Gastroesophageal sphincter (tissue), 4 donors: ENCODE measurements around the gene POLR2F. TPM values are rescaled to one million over a fixed set of nuclear protein-coding genes. Genes with fewer than 3 reads are reported as not detected.

Source experiments
- ATAC-seq: fragments of 150-250 bp; one replicate; pipeline ENCODE4 v1.9.1; 2016; ENCODE audit warnings: mild to moderate bottlenecking, moderate library complexity
- H3K27ac ChIP-seq, 4 donors: fragments of 200-600 bp; sonication (generic) in 3 of 4; 1 replicate in 3 of 4; 2 replicates in 1 of 4; pipeline ENCODE4 v1.5.1; 2016 to 2019
- H3K27me3 ChIP-seq: fragments of 200-600 bp; sonication (generic); one replicate; pipeline ENCODE4 v1.5.1; 2019
- H3K36me3 ChIP-seq, 2 donors: fragments of 200-600 bp; sonication (generic); one replicate each; pipeline ENCODE4 v1.5.1; 2019; ENCODE audit warnings: control low read depth in 1 of 2
- H3K4me1 ChIP-seq, 3 donors: fragments of 200-600 bp; sonication (generic); 1 replicate in 2 of 3; 2 replicates in 1 of 3; pipeline ENCODE4 v1.5.1; 2016 to 2019; ENCODE audit warnings: control low read depth in 2 of 3
- H3K4me3 ChIP-seq, 2 donors: fragments of 200-600 bp; sonication (generic); one replicate each; pipeline ENCODE4 v1.5.1; 2019; ENCODE audit warnings: mild to moderate bottlenecking in 1 of 2, moderate library complexity in 1 of 2
- H3K9me3 ChIP-seq, 3 donors: fragments of 200-600 bp; sonication (generic); one replicate each; pipeline ENCODE4 v1.5.1; 2017 to 2019; ENCODE audit warnings: control low read depth in 2 of 3
- EP300 ChIP-seq: sonication (generic); formaldehyde crosslinking; IDR thresholded peaks from one replicate; pipeline ENCODE4 v1.6.1; 2017; ENCODE audit warnings: antibody characterized with exemption, mild to moderate bottlenecking
- POLR2A ChIP-seq, 2 donors: fragments of 450-650 bp; IDR thresholded peaks; one replicate each; pipeline ENCODE4 v1.6.1; 2017; ENCODE audit warnings: antibody characterized with exemption in 2 of 2, mild to moderate bottlenecking in 2 of 2, moderate library complexity in 1 of 2
- POLR2AphosphoS5 ChIP-seq: sonication (generic); formaldehyde crosslinking; IDR thresholded peaks from one replicate; pipeline ENCODE4 v1.6.1; 2017; ENCODE audit warnings: antibody characterized with exemption
- WGBS, 2 donors: methylation state at CpG; one replicate each; pipeline ENCODE4 v1.1.5; 2018; ENCODE audit warnings: low coverage in 1 of 2; 5-methylcytosine and 5-hydroxymethylcytosine counted together
- total RNA-seq, 4 donors: library from RNA; depleted of rRNA; stranded (reverse); fragments of >200 nt; gene quantifications; one replicate each; pipeline ENCODE4 v1.1.0, GENCODE V29; 2016
- TF ChIP-seq, protein P1 (sequence below), 4 experiments: fragments of 200-600 bp in 2 of 4; fragments of 450-650 bp in 2 of 4; sonication (generic) in 1 of 4; IDR thresholded peaks; one replicate each; pipeline ENCODE4 v1.5.1; 2017 to 2019; ENCODE audit warnings: antibody characterized with exemption in 4 of 4, mild to moderate bottlenecking in 2 of 4, moderate library complexity in 2 of 4

Gene POLR2F
- total RNA-seq, 4 donors from 2014 or later: 41.4 to 79.5 (median 72.0) TPM

- no peaks in the 10 kb centered on the region for H3K9me3 ChIP-seq
- H3K4me1 ChIP-seq: peaks cover 0 to 57% (median 16%) of the 10 kb centered on the region in 3 donors
- H3K36me3 ChIP-seq: peaks cover 0 to 53% of the 10 kb centered on the region in 2 donors
- peak overlapping the region in 3 of 4 donors; percentile 91 to 94 (median 92) for H3K27ac ChIP-seq
- ATAC-seq: no peak
- TF ChIP-seq, protein P1, sequence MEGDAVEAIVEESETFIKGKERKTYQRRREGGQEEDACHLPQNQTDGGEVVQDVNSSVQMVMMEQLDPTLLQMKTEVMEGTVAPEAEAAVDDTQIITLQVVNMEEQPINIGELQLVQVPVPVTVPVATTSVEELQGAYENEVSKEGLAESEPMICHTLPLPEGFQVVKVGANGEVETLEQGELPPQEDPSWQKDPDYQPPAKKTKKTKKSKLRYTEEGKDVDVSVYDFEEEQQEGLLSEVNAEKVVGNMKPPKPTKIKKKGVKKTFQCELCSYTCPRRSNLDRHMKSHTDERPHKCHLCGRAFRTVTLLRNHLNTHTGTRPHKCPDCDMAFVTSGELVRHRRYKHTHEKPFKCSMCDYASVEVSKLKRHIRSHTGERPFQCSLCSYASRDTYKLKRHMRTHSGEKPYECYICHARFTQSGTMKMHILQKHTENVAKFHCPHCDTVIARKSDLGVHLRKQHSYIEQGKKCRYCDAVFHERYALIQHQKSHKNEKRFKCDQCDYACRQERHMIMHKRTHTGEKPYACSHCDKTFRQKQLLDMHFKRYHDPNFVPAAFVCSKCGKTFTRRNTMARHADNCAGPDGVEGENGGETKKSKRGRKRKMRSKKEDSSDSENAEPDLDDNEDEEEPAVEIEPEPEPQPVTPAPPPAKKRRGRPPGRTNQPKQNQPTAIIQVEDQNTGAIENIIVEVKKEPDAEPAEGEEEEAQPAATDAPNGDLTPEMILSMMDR (IDR thresholded peaks at IDR 0.05): no peak
- TF ChIP-seq POLR2AphosphoS5 (no peak), POLR2A (IDR thresholded peaks at IDR 0.05) (no peak), EP300 (no peak)
- no peaks in the 10 kb centered on the region for H3K27me3 ChIP-seq
- 56 to 64% methylated on average over 2 to 3 of the region's 8 CpGs for WGBS, 2 donors
- H3K4me3 ChIP-seq: no peak overlapping the region
Measured at GRCh38 chr22:37912171-37912570, 41.3 kb upstream of the POLR2F start.

DNA sequence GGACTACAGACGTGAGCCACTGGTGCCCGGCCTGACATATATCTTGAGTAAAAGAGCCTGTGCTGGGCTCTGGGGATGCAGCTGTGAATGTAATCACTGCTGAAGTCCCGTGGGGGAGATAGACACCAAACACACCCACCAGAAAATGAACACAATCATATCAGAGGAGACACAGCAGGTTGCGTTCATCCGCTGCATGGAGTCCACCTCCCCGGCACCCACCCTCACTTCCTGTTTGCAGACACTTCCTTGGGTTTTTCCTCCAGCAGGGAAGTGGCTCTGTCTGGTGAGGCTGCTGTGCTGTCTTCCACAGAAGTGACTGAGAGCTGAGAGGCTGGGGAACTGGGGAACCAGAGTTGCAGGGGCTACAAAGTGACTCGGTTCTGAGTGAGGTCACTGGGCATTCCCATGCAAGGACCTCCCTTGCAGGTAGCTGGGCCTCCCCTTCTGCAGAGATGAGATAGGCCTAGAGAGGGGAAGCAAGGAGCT lies 40.2 kb upstream of the POLR2F start:
- no peaks in the 10 kb centered on the region for H3K27me3 ChIP-seq
- H3K36me3 ChIP-seq: peaks cover 0 to 64% of the 10 kb centered on the region in 2 donors
- ATAC-seq: no peak
- WGBS, 2 donors: no CpG with 5 or more reads among the region's 7 CpGs
- no peak for TF ChIP-seq POLR2AphosphoS5
- no peak overlapping the region for H3K4me3 ChIP-seq
- H3K27ac ChIP-seq: peak overlapping the region in 3 of 4 donors; percentile 26 to 94 (median 91)
- H3K9me3 ChIP-seq: no peaks in the 10 kb centered on the region
- peaks cover 0 to 47% (median 16%) of the 10 kb centered on the region in 3 donors for H3K4me1 ChIP-seq

GRCh38 chr22:37916311-37916710 lies 37.2 kb upstream of the POLR2F start:
- H3K4me1 ChIP-seq: peaks cover 0 to 24% (median 4%) of the 10 kb centered on the region in 3 donors

GRCh38 chr22:37917874-37918548 lies 35.5 kb upstream of the POLR2F start:
- TF ChIP-seq EP300: no peak
- TF ChIP-seq POLR2AphosphoS5: no peak
- TF ChIP-seq POLR2A (IDR thresholded peaks at IDR 0.05): no peak
- TF ChIP-seq, protein P1 (IDR thresholded peaks at IDR 0.05): no peak
- WGBS, 2 donors: 60 to 80% methylated on average over 1 of the region's 4 CpGs
- peaks cover 0 to 98% of the 10 kb centered on the region in 2 donors for H3K36me3 ChIP-seq
- peak overlapping the region in 3 of 4 donors; percentile 44 to 63 (median 54) for H3K27ac ChIP-seq
- ATAC-seq: no peak
- peaks cover 0 to 16% (median 0%) of the 10 kb centered on the region in 3 donors for H3K4me1 ChIP-seq
- H3K27me3 ChIP-seq: no peaks in the 10 kb centered on the region
- H3K9me3 ChIP-seq: no peaks in the 10 kb centered on the region
- H3K4me3 ChIP-seq: no peak overlapping the region

More at GRCh38 chr22:37916311-37916710, 37.2 kb upstream of the POLR2F start:
- H3K4me3 ChIP-seq: no peak overlapping the region
- H3K36me3 ChIP-seq: peaks cover 0 to 95% of the 10 kb centered on the region in 2 donors
- no peaks in the 10 kb centered on the region for H3K9me3 ChIP-seq
- ATAC-seq: no peak
- WGBS, 2 donors: no CpG with 5 or more reads among the region's 5 CpGs
- no peaks in the 10 kb centered on the region for H3K27me3 ChIP-seq
- TF ChIP-seq EP300 (no peak), POLR2A (IDR thresholded peaks at IDR 0.05) (no peak), POLR2AphosphoS5 (no peak)
- TF ChIP-seq, protein P1 (IDR thresholded peaks at IDR 0.05): no peak
- peak overlapping the region in 3 of 4 donors; percentile 41 to 63 (median 44) for H3K27ac ChIP-seq

- Histone ChIP-seq H3K36me3 (peaks cover 0 to 98% of the 10 kb centered on the region in 2 donors), H3K27ac (peak overlapping the region in 2 of 4 donors; percentile 54 to 63), H3K4me1 (peaks cover 0 to 16% (median 0%) of the 10 kb centered on the region in 3 donors)
Measured at GRCh38 chr22:37918580-37919270, 34.8 kb upstream of the POLR2F start.

More at GRCh38 chr22:37918580-37919270, 34.8 kb upstream of the POLR2F start:
- 51 to 59% methylated on average over 3 to 5 of the region's 25 CpGs for WGBS, 2 donors
- Histone ChIP-seq H3K27me3 (no peaks in the 10 kb centered on the region), H3K9me3 (no peaks in the 10 kb centered on the region), H3K4me3 (no peak overlapping the region)
- TF ChIP-seq POLR2AphosphoS5 (no peak), POLR2A (IDR thresholded peaks at IDR 0.05) (no peak), EP300 (no peak)
- TF ChIP-seq, protein P1 (IDR thresholded peaks at IDR 0.05): no peak
- ATAC-seq: no peak
